WTC11 (cell line): ENCODE measurements around the gene TBX5. TPM values are rescaled to one million over a fixed set of nuclear protein-coding genes. Genes with fewer than 3 reads are reported as not detected.

ENCODE experiments used
- ATAC-seq: fragments of 200-7000 bp; cut with Tn5 transposase; 2 replicates; pipeline ENCODE4 v1.10.0; 2021; ENCODE audit warnings: mild to moderate bottlenecking, moderate library complexity
- CTCF ChIA-PET: fragments of 300-600 bp; sonication (Branson Sonifier 250); formaldehyde crosslinking; loops from one replicate; lab custom pipeline; 2021; ENCODE audit warnings: antibody characterized with exemption; lab: Charles Lee
- POLR2A ChIA-PET: fragments of 350-600 bp; sonication (Branson Sonifier 250); formaldehyde crosslinking; loops from one replicate; lab custom pipeline; 2021; ENCODE audit warnings: antibody characterized with exemption; lab: Charles Lee
- DNase-seq: peaks from one replicate; pipeline ENCODE4 v3.0.0; 2021; ENCODE audit warnings: low spot score
- H3K27ac Mint-ChIP-seq: 2 replicates; pipeline ENCODE4 v1.8.0; 2021; ENCODE audit warnings: mixed read lengths
- H3K27me3 Mint-ChIP-seq: 2 replicates; pipeline ENCODE4 v1.8.0; 2021; ENCODE audit warnings: low read depth, mild to moderate bottlenecking, moderate library complexity, mixed read lengths
- H3K36me3 Mint-ChIP-seq: 2 replicates; pipeline ENCODE4 v1.8.0; 2021; ENCODE audit warnings: mixed read lengths
- H3K4me1 Mint-ChIP-seq: 2 replicates; pipeline ENCODE4 v1.8.0; 2022; ENCODE audit warnings: mixed read lengths
- H3K4me3 Mint-ChIP-seq: 2 replicates; pipeline ENCODE4 v1.8.0; 2021; ENCODE audit warnings: mild to moderate bottlenecking, moderate library complexity, mixed read lengths
- H3K9me3 Mint-ChIP-seq: 2 replicates; pipeline ENCODE4 v1.8.0; 2021; ENCODE audit warnings: mixed read lengths
- ESRRA ChIP-seq: sonication (generic); formaldehyde crosslinking; IDR thresholded peaks from 2 replicates; pipeline ENCODE4 v1.8.1; 2022; ENCODE audit warnings: mild to moderate bottlenecking, missing genetic modification reagents, borderline replicate concordance
- GABPB1 ChIP-seq: sonication (generic); formaldehyde crosslinking; IDR thresholded peaks from 2 replicates; pipeline ENCODE4 v1.8.1; 2023; ENCODE audit warnings: mild to moderate bottlenecking, missing genetic modification reagents
- HMGA2 ChIP-seq: fragments of 250-450 bp; sonication (Bioruptor Pico); IDR thresholded peaks from 2 replicates; pipeline ENCODE4 v1.4.0; 2021; ENCODE audit warnings: mild to moderate bottlenecking, moderate library complexity
- JAZF1 ChIP-seq: fragments of 250-450 bp; sonication (Bioruptor Pico); IDR thresholded peaks from 2 replicates; pipeline ENCODE4 v1.9.0; 2021; ENCODE audit warnings: moderate library complexity, mild to moderate bottlenecking, inconsistent platforms
- JUN ChIP-seq: sonication (generic); formaldehyde crosslinking; IDR thresholded peaks from 2 replicates; pipeline ENCODE4 v1.8.0; 2023; ENCODE audit warnings: mild to moderate bottlenecking, missing genetic modification reagents
- NFYB ChIP-seq: sonication (generic); formaldehyde crosslinking; conservative IDR thresholded peaks from 2 replicates; pipeline ENCODE4 v1.8.0; 2022; ENCODE audit warnings: low read depth, missing genetic modification reagents
- NR3C1 ChIP-seq: sonication (generic); formaldehyde crosslinking; conservative IDR thresholded peaks from 2 replicates; pipeline ENCODE4 v1.8.1; 2023; ENCODE audit warnings: low read depth, mild to moderate bottlenecking, missing genetic modification reagents
- OVOL2 ChIP-seq: fragments of 250-450 bp; sonication (Bioruptor Pico); IDR thresholded peaks from 2 replicates; pipeline ENCODE4 v1.9.0; 2021; ENCODE audit warnings: mild to moderate bottlenecking, borderline replicate concordance
- PRRX2 ChIP-seq: fragments of 250-450 bp; sonication (Bioruptor Pico); IDR thresholded peaks from 2 replicates; pipeline ENCODE4 v1.8.0; 2021; ENCODE audit warnings: mild to moderate bottlenecking
- RELA ChIP-seq: sonication (generic); formaldehyde crosslinking; IDR thresholded peaks from 2 replicates; pipeline ENCODE4 v1.8.1; 2022; ENCODE audit warnings: missing genetic modification reagents, mild to moderate bottlenecking, borderline replicate concordance
- ZNF263 ChIP-seq: sonication (generic); formaldehyde crosslinking; IDR thresholded peaks from 2 replicates; pipeline ENCODE4 v1.8.1; 2022; ENCODE audit warnings: low read depth, mild to moderate bottlenecking, moderate library complexity, missing genetic modification reagents
- total RNA-seq: library from RNA; stranded (reverse); gene quantifications from 3 replicates; pipeline ENCODE4 v1.2.3, GENCODE V29; 2021
- TF ChIP-seq, protein P1 (sequence below): sonication (generic); formaldehyde crosslinking; IDR thresholded peaks from 2 replicates; pipeline ENCODE4 v1.8.1; 2023; ENCODE audit warnings: mild to moderate bottlenecking, missing genetic modification reagents, borderline replicate concordance
- TF ChIP-seq, protein P2 (sequence below): sonication (generic); formaldehyde crosslinking; conservative IDR thresholded peaks from 2 replicates; pipeline ENCODE4 v1.8.1; 2023; ENCODE audit warnings: mild to moderate bottlenecking, low read depth, missing genetic modification reagents, moderate library complexity
- TF ChIP-seq, protein P3 (sequence below): sonication (generic); formaldehyde crosslinking; IDR thresholded peaks from 2 replicates; pipeline ENCODE4 v1.8.0; 2022; ENCODE audit warnings: mild to moderate bottlenecking, missing genetic modification reagents
- TF ChIP-seq, protein P4 (sequence below): sonication (generic); formaldehyde crosslinking; IDR thresholded peaks from 2 replicates; pipeline ENCODE4 v1.8.1; 2023; ENCODE audit warnings: mild to moderate bottlenecking, missing genetic modification reagents
- TF ChIP-seq, protein P5 (sequence below): fragments of 200-600 bp; IDR thresholded peaks from 2 replicates; pipeline ENCODE4 v1.8.0; 2022; ENCODE audit warnings: antibody characterized with exemption
- TF ChIP-seq, protein P6 (sequence below): sonication (generic); formaldehyde crosslinking; IDR thresholded peaks from 2 replicates; pipeline ENCODE4 v1.8.1; 2023; ENCODE audit warnings: mild to moderate bottlenecking, missing genetic modification reagents, moderate library complexity
- TF ChIP-seq, protein P7 (sequence below): sonication (generic); formaldehyde crosslinking; IDR thresholded peaks from 2 replicates; pipeline ENCODE4 v1.8.0; 2022; ENCODE audit warnings: missing genetic modification reagents

TBX5 gene
- total RNA-seq, 1 experiment from 2014 or later = 0.33 TPM

DNA sequence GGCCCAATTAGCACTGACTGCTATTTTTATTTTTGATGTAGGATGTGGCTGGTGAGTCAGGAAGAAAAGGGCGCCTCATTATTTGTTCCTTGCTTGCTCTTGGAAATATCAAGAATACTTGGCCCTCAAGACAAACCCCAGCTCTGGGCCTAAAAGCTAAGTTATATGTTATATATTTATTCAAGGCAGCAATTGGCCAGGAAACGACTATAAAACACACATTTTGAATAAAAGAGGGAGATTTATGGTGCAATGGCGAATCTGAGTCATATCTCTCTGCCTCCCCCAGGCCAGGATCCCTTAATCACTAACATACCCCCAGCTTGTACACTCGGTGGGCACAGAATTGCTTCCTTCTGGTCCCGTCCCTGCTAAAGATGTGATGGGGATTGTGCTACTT lies 63.3 kb downstream of the TBX5 start (continued):
- TF ChIP-seq, protein P1, sequence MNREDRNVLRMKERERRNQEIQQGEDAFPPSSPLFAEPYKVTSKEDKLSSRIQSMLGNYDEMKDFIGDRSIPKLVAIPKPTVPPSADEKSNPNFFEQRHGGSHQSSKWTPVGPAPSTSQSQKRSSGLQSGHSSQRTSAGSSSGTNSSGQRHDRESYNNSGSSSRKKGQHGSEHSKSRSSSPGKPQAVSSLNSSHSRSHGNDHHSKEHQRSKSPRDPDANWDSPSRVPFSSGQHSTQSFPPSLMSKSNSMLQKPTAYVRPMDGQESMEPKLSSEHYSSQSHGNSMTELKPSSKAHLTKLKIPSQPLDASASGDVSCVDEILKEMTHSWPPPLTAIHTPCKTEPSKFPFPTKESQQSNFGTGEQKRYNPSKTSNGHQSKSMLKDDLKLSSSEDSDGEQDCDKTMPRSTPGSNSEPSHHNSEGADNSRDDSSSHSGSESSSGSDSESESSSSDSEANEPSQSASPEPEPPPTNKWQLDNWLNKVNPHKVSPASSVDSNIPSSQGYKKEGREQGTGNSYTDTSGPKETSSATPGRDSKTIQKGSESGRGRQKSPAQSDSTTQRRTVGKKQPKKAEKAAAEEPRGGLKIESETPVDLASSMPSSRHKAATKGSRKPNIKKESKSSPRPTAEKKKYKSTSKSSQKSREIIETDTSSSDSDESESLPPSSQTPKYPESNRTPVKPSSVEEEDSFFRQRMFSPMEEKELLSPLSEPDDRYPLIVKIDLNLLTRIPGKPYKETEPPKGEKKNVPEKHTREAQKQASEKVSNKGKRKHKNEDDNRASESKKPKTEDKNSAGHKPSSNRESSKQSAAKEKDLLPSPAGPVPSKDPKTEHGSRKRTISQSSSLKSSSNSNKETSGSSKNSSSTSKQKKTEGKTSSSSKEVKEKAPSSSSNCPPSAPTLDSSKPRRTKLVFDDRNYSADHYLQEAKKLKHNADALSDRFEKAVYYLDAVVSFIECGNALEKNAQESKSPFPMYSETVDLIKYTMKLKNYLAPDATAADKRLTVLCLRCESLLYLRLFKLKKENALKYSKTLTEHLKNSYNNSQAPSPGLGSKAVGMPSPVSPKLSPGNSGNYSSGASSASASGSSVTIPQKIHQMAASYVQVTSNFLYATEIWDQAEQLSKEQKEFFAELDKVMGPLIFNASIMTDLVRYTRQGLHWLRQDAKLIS (CRISPR knock-in tag) = no peak
- TF ChIP-seq, protein P2, sequence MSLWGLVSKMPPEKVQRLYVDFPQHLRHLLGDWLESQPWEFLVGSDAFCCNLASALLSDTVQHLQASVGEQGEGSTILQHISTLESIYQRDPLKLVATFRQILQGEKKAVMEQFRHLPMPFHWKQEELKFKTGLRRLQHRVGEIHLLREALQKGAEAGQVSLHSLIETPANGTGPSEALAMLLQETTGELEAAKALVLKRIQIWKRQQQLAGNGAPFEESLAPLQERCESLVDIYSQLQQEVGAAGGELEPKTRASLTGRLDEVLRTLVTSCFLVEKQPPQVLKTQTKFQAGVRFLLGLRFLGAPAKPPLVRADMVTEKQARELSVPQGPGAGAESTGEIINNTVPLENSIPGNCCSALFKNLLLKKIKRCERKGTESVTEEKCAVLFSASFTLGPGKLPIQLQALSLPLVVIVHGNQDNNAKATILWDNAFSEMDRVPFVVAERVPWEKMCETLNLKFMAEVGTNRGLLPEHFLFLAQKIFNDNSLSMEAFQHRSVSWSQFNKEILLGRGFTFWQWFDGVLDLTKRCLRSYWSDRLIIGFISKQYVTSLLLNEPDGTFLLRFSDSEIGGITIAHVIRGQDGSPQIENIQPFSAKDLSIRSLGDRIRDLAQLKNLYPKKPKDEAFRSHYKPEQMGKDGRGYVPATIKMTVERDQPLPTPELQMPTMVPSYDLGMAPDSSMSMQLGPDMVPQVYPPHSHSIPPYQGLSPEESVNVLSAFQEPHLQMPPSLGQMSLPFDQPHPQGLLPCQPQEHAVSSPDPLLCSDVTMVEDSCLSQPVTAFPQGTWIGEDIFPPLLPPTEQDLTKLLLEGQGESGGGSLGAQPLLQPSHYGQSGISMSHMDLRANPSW = no peak
- TF ChIP-seq, protein P3, sequence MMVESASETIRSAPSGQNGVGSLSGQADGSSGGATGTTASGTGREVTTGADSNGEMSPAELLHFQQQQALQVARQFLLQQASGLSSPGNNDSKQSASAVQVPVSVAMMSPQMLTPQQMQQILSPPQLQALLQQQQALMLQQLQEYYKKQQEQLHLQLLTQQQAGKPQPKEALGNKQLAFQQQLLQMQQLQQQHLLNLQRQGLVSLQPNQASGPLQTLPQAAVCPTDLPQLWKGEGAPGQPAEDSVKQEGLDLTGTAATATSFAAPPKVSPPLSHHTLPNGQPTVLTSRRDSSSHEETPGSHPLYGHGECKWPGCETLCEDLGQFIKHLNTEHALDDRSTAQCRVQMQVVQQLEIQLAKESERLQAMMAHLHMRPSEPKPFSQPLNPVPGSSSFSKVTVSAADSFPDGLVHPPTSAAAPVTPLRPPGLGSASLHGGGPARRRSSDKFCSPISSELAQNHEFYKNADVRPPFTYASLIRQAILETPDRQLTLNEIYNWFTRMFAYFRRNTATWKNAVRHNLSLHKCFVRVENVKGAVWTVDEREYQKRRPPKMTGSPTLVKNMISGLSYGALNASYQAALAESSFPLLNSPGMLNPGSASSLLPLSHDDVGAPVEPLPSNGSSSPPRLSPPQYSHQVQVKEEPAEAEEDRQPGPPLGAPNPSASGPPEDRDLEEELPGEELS (CRISPR knock-in tag) = no peak

DNA sequence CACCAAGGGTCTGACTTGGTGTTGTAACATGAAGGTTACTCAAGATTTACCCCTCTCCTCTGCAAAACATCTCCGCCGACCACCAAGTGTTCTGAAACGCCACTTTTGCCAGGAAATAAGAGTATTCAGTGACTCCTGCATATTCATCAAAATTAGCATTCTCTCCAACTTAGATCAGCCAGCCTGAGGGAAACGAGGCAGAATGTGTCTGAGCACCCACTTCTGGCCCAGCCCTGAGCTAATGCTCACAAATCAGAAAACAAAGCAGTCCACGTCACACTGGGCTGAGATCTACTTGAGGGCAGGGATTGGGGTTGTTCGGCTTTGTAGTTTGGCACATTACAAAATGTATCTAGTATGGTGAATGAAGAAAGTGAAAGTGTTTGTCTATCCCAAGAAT lies 64.3 kb downstream of the TBX5 start:
- DNase-seq (no peak), ATAC-seq (no peak)
- ChIA-PET POLR2A (no interaction called here), CTCF (interaction anchor here (3.0 kb wide), 1 partner anchor 14 kb away, joined by 14 read pairs; no protein-coding TSS in a partner anchor)
- Mint-ChIP-seq H3K4me3 (no peak overlapping the region), H3K27ac (no peak overlapping the region), H3K9me3 (peaks cover 12% of the 10 kb centered on the region), H3K4me1 (peaks cover 28% of the 10 kb centered on the region), H3K36me3 (peaks cover 10% of the 10 kb centered on the region), H3K27me3 (peaks cover 4% of the 10 kb centered on the region)
- TF ChIP-seq, protein P4, sequence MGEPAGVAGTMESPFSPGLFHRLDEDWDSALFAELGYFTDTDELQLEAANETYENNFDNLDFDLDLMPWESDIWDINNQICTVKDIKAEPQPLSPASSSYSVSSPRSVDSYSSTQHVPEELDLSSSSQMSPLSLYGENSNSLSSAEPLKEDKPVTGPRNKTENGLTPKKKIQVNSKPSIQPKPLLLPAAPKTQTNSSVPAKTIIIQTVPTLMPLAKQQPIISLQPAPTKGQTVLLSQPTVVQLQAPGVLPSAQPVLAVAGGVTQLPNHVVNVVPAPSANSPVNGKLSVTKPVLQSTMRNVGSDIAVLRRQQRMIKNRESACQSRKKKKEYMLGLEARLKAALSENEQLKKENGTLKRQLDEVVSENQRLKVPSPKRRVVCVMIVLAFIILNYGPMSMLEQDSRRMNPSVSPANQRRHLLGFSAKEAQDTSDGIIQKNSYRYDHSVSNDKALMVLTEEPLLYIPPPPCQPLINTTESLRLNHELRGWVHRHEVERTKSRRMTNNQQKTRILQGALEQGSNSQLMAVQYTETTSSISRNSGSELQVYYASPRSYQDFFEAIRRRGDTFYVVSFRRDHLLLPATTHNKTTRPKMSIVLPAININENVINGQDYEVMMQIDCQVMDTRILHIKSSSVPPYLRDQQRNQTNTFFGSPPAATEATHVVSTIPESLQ (CRISPR knock-in tag) = no peak
- TF ChIP-seq RELA (no peak), JUN (CRISPR knock-in tag) (no peak), GABPB1 (CRISPR knock-in tag) (no peak), OVOL2 (CRISPR knock-in tag) (no peak), JAZF1 (CRISPR knock-in tag) (no peak), PRRX2 (CRISPR knock-in tag) (no peak), NR3C1 (CRISPR knock-in tag) (no peak), ESRRA (no peak), ZNF263 (CRISPR knock-in tag) (no peak), NFYB (CRISPR knock-in tag) (no peak), HMGA2 (CRISPR knock-in tag) (no peak)
- TF ChIP-seq, protein P5, sequence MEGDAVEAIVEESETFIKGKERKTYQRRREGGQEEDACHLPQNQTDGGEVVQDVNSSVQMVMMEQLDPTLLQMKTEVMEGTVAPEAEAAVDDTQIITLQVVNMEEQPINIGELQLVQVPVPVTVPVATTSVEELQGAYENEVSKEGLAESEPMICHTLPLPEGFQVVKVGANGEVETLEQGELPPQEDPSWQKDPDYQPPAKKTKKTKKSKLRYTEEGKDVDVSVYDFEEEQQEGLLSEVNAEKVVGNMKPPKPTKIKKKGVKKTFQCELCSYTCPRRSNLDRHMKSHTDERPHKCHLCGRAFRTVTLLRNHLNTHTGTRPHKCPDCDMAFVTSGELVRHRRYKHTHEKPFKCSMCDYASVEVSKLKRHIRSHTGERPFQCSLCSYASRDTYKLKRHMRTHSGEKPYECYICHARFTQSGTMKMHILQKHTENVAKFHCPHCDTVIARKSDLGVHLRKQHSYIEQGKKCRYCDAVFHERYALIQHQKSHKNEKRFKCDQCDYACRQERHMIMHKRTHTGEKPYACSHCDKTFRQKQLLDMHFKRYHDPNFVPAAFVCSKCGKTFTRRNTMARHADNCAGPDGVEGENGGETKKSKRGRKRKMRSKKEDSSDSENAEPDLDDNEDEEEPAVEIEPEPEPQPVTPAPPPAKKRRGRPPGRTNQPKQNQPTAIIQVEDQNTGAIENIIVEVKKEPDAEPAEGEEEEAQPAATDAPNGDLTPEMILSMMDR = no peak
- TF ChIP-seq, protein P6, sequence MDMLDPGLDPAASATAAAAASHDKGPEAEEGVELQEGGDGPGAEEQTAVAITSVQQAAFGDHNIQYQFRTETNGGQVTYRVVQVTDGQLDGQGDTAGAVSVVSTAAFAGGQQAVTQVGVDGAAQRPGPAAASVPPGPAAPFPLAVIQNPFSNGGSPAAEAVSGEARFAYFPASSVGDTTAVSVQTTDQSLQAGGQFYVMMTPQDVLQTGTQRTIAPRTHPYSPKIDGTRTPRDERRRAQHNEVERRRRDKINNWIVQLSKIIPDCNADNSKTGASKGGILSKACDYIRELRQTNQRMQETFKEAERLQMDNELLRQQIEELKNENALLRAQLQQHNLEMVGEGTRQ (CRISPR knock-in tag) = no peak
- TF ChIP-seq, protein P7, sequence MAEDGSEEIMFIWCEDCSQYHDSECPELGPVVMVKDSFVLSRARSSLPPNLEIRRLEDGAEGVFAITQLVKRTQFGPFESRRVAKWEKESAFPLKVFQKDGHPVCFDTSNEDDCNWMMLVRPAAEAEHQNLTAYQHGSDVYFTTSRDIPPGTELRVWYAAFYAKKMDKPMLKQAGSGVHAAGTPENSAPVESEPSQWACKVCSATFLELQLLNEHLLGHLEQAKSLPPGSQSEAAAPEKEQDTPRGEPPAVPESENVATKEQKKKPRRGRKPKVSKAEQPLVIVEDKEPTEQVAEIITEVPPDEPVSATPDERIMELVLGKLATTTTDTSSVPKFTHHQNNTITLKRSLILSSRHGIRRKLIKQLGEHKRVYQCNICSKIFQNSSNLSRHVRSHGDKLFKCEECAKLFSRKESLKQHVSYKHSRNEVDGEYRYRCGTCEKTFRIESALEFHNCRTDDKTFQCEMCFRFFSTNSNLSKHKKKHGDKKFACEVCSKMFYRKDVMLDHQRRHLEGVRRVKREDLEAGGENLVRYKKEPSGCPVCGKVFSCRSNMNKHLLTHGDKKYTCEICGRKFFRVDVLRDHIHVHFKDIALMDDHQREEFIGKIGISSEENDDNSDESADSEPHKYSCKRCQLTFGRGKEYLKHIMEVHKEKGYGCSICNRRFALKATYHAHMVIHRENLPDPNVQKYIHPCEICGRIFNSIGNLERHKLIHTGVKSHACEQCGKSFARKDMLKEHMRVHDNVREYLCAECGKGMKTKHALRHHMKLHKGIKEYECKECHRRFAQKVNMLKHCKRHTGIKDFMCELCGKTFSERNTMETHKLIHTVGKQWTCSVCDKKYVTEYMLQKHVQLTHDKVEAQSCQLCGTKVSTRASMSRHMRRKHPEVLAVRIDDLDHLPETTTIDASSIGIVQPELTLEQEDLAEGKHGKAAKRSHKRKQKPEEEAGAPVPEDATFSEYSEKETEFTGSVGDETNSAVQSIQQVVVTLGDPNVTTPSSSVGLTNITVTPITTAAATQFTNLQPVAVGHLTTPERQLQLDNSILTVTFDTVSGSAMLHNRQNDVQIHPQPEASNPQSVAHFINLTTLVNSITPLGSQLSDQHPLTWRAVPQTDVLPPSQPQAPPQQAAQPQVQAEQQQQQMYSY (CRISPR knock-in tag) = no peak
